Lower leg skin (tissue), 3 donors: ENCODE results near the gene YJEFN3.

Experiments used
- POLR2A ChIP-seq, 2 donors: fragments of 450-650 bp; IDR thresholded peaks; one replicate each; pipeline ENCODE4 v1.6.1; 2016 to 2017; ENCODE audit warnings: antibody characterized with exemption in 2 of 2, mild to moderate bottlenecking in 1 of 2, moderate library complexity in 1 of 2
- TF ChIP-seq, protein P1 (sequence below), 3 donors: fragments of 450-650 bp; IDR thresholded peaks; one replicate each; pipeline ENCODE4 v1.5.1; 2016; ENCODE audit warnings: antibody characterized with exemption in 3 of 3, mild to moderate bottlenecking in 3 of 3, moderate library complexity in 2 of 3

DNA sequence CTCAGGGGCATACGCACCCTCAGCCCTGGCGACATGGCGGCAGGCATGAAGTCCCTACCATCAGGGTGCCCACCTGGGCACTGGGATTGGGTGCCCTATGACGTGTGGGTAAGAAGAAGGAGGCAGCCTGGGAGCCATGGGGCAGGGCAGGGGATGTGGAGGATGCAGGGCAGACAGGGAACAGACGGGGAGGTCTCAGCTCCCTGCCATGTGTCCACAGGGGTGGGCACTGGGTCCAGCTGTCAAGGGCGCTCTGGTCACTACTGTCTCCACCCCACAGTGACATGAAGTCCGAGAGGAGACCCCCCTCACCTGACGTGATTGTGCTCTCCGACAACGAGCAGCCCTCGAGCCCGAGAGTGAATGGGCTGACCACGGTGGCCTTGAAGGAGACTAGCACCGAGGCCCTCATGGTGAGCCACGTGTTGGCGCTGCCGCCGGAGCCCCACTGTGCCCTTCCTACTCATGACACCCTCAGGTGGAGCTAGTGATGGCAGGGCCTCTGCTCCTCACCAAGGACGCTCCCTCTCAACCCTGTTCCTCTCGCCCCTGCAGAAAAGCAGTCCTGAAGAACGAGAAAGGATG, 36.6 kb upstream of the YJEFN3 start:
- TF ChIP-seq, protein P1, sequence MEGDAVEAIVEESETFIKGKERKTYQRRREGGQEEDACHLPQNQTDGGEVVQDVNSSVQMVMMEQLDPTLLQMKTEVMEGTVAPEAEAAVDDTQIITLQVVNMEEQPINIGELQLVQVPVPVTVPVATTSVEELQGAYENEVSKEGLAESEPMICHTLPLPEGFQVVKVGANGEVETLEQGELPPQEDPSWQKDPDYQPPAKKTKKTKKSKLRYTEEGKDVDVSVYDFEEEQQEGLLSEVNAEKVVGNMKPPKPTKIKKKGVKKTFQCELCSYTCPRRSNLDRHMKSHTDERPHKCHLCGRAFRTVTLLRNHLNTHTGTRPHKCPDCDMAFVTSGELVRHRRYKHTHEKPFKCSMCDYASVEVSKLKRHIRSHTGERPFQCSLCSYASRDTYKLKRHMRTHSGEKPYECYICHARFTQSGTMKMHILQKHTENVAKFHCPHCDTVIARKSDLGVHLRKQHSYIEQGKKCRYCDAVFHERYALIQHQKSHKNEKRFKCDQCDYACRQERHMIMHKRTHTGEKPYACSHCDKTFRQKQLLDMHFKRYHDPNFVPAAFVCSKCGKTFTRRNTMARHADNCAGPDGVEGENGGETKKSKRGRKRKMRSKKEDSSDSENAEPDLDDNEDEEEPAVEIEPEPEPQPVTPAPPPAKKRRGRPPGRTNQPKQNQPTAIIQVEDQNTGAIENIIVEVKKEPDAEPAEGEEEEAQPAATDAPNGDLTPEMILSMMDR (IDR thresholded peaks at IDR 0.05) = no peak
- no peak for TF ChIP-seq POLR2A (IDR thresholded peaks at IDR 0.05)
